ENCODE measurements around the gene CCDC126. TPM values are rescaled to one million over a fixed set of nuclear protein-coding genes. Genes with fewer than 3 reads are reported as not detected.
A peak's percentile ranks its signal among the peaks of the same experiment; 100 is the strongest.

The CCDC126 gene
- total RNA-seq, 1 experiment from 2014 or later: 4.2 TPM

- no peak overlapping the region for H3K4me3 Mint-ChIP-seq (ENCODE audit: unreplicated experiment)
- peaks cover 6% of the 10 kb centered on the region for H3K4me1 Mint-ChIP-seq (ENCODE audit: insufficient read depth, unreplicated experiment)
- CTCF ChIA-PET: no interaction called here
- H3K9me3 Mint-ChIP-seq (ENCODE audit: unreplicated experiment): no peaks in the 10 kb centered on the region
- H3K27me3 Mint-ChIP-seq (ENCODE audit: insufficient read depth, unreplicated experiment): no peaks in the 10 kb centered on the region
- no peak for DNase-seq (ENCODE audit: unreplicated experiment)
- H3K27ac Mint-ChIP-seq (ENCODE audit: low read depth, unreplicated experiment): no peak overlapping the region
- POLR2A ChIA-PET: interaction anchor here (1.0 kb wide), 1 partner anchor 48 kb away, joined by 3 read pairs; the partner anchor contains the start of gene CCDC126
- intact Hi-C loops (cut with micrococcal nuclease): no loop called here
- no TSS peak for BruUV-seq (replicated peaks)
- no peaks in the 10 kb centered on the region for H3K36me3 Mint-ChIP-seq (ENCODE audit: insufficient read depth, unreplicated experiment)
- TF ChIP-seq CTCF (IDR thresholded peaks at IDR 0.05; ENCODE audit: unreplicated experiment): no peak
These were observed 48.6 kb downstream of the CCDC126 start for GRCh38 chr7:23645822-23646221.

GRCh38 chr7:23653942-23654341 is 56.8 kb downstream of the CCDC126 start:
- POLR2A ChIA-PET: no interaction called here
- intact Hi-C loops (cut with micrococcal nuclease): no loop called here
- CTCF ChIA-PET: interaction anchor here (0.7 to 1.0 kb wide), 2 partner anchors 83 to 1552 kb away, joined by 3 read pairs; no protein-coding TSS in a partner anchor
- Mint-ChIP-seq H3K4me1 (ENCODE audit: insufficient read depth, unreplicated experiment) (no peaks in the 10 kb centered on the region), H3K27ac (ENCODE audit: low read depth, unreplicated experiment) (no peak overlapping the region), H3K9me3 (ENCODE audit: unreplicated experiment) (peaks cover 12% of the 10 kb centered on the region), H3K4me3 (ENCODE audit: unreplicated experiment) (no peak overlapping the region), H3K36me3 (ENCODE audit: insufficient read depth, unreplicated experiment) (no peaks in the 10 kb centered on the region), H3K27me3 (ENCODE audit: insufficient read depth, unreplicated experiment) (no peaks in the 10 kb centered on the region)
- TF ChIP-seq CTCF (IDR thresholded peaks at IDR 0.05; ENCODE audit: unreplicated experiment): no peak
- no peak for DNase-seq (ENCODE audit: unreplicated experiment)
- no TSS peak for BruUV-seq (replicated peaks)

- ChIA-PET CTCF (interaction anchor here (0.7 kb wide), 1 partner anchor 1553 kb away, joined by 3 read pairs; no protein-coding TSS in a partner anchor), POLR2A (no interaction called here)
- H3K36me3 Mint-ChIP-seq (ENCODE audit: insufficient read depth, unreplicated experiment): no peaks in the 10 kb centered on the region
- DNase-seq (ENCODE audit: unreplicated experiment): peak; percentile 25
- H3K4me3 Mint-ChIP-seq (ENCODE audit: unreplicated experiment): no peak overlapping the region
- H3K9me3 Mint-ChIP-seq (ENCODE audit: unreplicated experiment): peaks cover 15% of the 10 kb centered on the region
- H3K27ac Mint-ChIP-seq (ENCODE audit: low read depth, unreplicated experiment): no peak overlapping the region
- no peaks in the 10 kb centered on the region for H3K4me1 Mint-ChIP-seq (ENCODE audit: insufficient read depth, unreplicated experiment)
- no peaks in the 10 kb centered on the region for H3K27me3 Mint-ChIP-seq (ENCODE audit: insufficient read depth, unreplicated experiment)
- TF ChIP-seq CTCF (IDR thresholded peaks at IDR 0.05; ENCODE audit: unreplicated experiment): no peak
- intact Hi-C loops (cut with micrococcal nuclease): no loop called here
- no TSS peak for BruUV-seq (replicated peaks)
These were observed 57.3 kb downstream of the CCDC126 start for GRCh38 chr7:23654508-23654907.

GRCh38 chr7:23655433-23655832 is 58.3 kb downstream of the CCDC126 start:
- Mint-ChIP-seq H3K36me3 (ENCODE audit: insufficient read depth, unreplicated experiment) (no peaks in the 10 kb centered on the region), H3K27ac (ENCODE audit: low read depth, unreplicated experiment) (no peak overlapping the region), H3K4me3 (ENCODE audit: unreplicated experiment) (no peak overlapping the region), H3K9me3 (ENCODE audit: unreplicated experiment) (peaks cover 15% of the 10 kb centered on the region), H3K27me3 (ENCODE audit: insufficient read depth, unreplicated experiment) (no peaks in the 10 kb centered on the region), H3K4me1 (ENCODE audit: insufficient read depth, unreplicated experiment) (no peaks in the 10 kb centered on the region)
- no TSS peak for BruUV-seq (replicated peaks)
- ChIA-PET POLR2A (no interaction called here), CTCF (interaction anchor here (0.7 kb wide), 1 partner anchor 129 kb away, joined by 3 read pairs; no protein-coding TSS in a partner anchor)
- no peak for TF ChIP-seq CTCF (IDR thresholded peaks at IDR 0.05; ENCODE audit: unreplicated experiment)
- intact Hi-C loops (cut with micrococcal nuclease): no loop called here
- no peak for DNase-seq (ENCODE audit: unreplicated experiment)

Measured in MCF 10A (cell line).